Measurements from ENCODE around the gene ZNF385C.
"Not testable (repeated sequence)": the region's sequence is repeated elsewhere in the genome, so short reads cannot be mapped to it uniquely, and the experiment has no call there.

The ZNF385C gene

DNA sequence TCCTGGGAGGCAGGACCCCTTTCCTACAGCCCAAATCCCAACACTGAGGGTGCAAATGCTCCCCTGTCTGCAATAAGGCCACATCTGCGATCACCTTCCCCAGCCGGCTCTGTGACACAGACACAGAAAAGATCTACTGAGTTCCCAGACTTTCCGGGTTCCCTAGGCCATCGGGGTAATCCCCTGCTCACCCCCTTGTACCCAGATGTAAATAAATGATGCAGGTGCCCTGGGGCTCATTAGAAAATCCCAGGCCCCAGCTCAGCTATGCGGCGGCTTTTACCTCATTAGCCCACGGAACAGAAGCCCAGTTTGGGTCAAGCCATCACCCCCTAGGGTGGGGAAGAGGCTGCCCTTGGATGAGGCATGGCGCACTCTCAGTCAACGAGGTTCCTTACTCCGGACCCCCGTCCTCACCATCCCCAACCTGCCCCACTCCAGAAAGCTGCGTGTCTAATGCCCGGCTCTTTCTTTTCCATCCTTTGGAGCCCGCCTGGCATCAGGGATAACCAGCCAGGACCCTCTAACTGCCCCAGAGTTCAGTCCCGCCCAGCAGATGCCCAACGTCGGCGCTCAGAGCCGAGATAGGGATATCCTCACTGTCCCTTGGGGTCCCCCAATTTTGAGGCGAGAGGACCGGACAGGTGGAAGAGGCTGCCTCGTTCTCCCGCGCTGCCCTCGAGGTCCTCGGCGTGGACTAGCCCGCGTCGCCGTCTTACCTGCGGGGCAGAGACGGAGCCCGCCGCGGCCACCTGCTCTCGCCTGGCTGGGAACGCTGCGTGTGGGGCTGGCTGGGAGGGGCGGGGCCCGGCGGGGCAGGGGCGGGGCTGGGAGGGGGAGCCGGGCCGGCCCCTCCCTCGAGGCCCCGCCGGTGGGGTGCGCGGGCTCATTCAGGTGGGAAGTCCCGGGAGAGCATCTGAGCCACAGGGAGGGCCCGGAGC lies at the start of gene ZNF385C:
Gene ZNF385C (minus strand): TSS at position 783 of the 941 bp plus-strand sequence. CDS start 35,417 bp downstream, outside the sequence.
- DNase-seq (ENCODE audit: low read depth), result no peak

DNA sequence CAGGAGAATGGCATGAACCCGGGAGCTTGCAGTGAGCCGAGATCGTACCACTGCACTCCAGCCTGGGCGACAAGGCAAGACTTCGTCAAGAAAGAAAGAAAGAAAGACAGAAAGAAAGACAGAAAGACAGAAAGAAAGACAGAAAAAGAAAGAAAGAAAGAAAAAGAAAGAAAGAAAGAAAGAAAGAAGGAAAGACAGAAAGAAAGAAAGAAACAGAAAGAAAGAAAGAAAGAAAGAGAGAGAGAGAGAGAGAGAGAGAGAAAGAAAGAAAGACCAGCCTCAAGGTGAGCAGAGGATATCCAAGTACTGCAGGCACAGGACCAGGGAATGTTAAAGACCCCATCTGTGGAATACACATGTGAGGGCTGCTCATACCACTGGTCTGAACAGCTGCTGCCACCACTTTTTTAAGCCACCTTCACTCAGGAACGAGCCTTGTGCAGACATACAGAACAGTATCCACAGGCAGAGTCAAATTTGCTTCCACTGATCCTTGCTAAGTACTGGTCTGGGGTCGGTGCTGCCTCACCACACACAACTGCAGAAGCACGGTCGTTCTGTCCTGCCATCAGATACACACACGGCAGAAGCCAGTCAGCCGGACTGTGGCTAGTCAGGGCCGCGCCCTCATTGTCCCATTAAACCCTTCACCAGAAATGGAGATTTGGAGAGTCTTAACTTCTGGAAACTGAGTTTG lies 48.8 kb upstream of the ZNF385C start:
- no peak for DNase-seq (ENCODE audit: low read depth)

DNA sequence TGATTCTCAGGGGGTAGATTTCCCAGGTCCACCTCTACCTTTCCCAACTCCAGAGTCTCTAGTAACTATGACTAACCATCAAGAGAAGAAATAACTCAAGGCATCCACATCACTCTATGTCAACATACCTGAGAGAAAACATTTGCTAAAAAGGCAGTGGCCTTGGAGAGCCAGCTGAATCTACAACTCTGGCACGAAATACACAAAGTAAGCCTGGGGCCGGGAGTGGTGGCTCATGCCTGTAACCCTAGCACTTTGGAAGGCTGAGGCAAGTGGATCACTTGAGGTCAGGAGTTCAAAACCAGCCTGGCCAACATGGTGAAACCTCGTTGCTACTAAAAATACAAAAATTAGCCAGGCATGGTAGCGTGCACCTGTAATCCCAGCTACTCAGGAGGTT lies 44.9 kb upstream of the ZNF385C start:
- not testable (repeated sequence) for DNase-seq (ENCODE audit: low read depth)

- DNase-seq (ENCODE audit: low read depth), result no peak
Observed at GRCh38 chr17:42142371-42142896, 44.2 kb upstream of the ZNF385C start.

GRCh38 chr17:42141382-42141781 lies 43.1 kb upstream of the ZNF385C start:
- no peak for DNase-seq (ENCODE audit: low read depth)

- not testable (repeated sequence) for DNase-seq (ENCODE audit: low read depth)
Observed at GRCh38 chr17:42140690-42141089, 42.4 kb upstream of the ZNF385C start.

DNA sequence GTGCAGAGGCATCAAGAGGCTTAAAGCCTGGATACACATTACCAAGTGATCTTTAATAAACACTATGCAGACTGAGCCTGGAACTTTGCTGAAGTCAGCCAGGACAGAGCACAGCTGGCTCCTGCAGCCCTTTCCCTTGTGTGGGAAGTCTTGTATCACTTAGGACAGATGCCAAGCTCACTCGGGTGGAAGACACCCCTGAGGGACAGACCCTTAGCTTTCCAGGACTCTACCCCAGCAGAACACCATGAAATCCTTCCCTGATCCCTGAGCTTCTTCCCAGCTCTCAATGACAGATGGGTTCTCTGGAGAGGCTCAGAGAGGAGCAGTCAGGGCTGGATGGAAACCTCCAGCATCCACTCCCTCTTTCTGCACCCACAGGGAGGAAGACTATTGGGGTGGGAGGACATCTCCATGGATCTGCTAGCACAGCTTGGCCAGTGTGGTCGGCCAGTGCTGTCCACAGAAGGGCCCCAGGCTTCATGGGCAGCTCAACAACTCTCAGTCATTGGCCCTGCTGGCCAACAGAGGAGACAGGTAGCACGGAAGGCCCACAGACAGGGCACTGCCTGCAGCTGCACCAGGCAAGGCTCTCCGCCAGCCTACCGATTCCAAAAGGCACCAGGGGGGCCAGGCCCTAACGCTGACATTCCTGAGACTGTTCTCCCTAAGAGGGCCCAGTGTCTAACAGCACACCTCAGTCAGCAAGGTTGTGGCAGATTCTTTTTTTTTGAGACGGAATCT lies 40.6 kb upstream of the ZNF385C start:
- DNase-seq (ENCODE audit: low read depth), result no peak

DNA sequence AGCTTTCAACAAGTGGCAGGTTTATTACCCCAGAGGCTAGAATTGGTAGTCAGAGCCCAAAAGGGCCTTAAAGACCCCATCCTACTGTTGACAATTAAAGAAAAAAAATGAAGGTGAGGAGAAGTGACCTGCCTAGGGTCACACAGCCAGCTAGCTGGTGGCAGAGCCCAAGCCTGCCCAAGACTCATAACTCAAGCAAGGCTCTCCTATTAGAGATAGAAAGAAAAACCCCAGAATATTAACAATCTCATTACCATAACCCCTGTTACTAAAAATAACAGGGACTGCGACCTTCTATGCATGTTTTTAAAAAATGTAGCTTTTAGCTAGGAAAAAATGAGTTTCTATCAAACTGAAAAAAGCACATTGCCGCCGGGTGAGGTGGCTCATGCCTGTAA lies 38.4 kb upstream of the ZNF385C start:
- DNase-seq (ENCODE audit: low read depth), result no peak

DNA sequence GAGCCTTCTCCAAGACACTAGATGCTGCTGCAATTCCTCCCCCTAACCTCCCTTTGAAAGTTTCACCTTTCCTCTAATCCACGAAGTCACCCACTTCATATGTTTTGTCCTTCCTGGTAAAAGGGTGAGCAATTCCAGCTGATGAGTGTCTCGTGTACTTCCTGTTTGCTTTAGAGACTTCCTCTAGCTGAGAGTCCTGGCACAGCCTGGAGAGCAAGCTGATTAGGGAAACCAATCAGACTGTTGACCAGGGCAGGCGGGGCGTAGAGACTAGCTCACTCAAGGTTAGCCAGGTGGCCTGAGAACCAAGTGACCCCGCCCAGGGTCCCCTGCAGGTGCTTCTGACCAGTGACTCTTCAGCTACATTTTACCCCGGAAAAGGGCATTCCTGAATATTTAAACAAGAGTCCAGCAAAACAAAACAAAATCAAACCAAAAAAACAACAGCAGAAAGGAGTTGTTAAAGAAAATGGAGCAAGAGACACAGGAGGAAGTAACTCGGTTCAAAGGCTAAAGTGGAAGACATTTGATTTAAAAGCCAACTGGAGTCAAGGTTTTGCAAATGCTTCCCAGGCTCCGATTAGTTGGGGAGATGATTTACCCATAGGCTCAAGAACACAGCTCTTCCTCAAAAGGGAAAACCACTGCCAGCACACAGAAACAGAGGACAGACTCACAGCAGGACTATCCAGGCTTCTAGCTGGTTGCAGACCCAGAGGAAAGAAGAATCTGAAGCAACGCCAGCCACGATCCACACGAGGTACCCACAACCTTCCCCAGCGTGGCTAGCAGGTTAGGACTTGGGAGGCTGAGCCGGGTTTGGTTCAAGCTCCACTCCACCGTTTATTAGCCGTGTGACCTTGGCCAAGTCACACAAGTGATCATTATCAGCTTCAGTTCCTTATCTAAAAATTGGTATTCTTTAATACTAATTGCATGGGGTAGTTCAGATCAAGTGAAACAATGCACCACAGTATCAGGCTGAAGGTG lies 37.7 kb upstream of the ZNF385C start:
- DNase-seq (ENCODE audit: low read depth), result no peak

- no peak for DNase-seq (ENCODE audit: low read depth)
Observed at GRCh38 chr17:42135151-42135550, 36.9 kb upstream of the ZNF385C start.

DNA sequence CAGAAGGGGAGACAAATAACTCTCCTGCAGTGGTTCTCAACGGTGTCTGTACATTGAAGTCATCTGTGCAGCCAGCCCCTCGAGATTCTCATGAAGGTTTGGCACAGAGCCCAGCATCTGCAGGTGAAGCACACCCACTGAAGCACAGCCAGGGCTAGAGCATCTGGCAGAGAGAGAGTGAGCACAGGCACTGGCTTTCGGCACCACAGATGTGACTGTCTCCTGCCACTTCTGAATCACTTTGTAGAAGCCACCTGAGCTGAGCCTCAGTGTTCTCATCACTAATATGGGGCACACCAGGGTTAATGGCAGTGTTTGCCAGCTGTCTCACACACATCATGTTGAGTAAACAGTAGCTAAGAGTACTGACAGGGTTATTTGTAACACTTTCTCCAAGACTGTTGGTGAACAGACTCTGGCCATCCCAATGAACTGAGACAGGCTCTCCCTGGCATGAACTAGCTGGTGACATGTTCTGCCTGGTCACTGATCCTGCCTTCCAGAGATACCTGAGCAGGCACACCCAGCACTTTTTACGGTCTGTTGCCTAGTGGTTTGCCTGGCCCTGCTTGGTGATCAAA lies 35.3 kb upstream of the ZNF385C start:
- no peak for DNase-seq (ENCODE audit: low read depth)

GRCh38 chr17:42132941-42133340 lies 34.7 kb upstream of the ZNF385C start:
- DNase-seq (ENCODE audit: low read depth), result no peak

- DNase-seq (ENCODE audit: low read depth), result no peak
Observed at GRCh38 chr17:42131981-42132432, 33.7 kb upstream of the ZNF385C start.

- DNase-seq (ENCODE audit: low read depth), result no peak
Observed at GRCh38 chr17:42131232-42131631, 33.0 kb upstream of the ZNF385C start.

DNA sequence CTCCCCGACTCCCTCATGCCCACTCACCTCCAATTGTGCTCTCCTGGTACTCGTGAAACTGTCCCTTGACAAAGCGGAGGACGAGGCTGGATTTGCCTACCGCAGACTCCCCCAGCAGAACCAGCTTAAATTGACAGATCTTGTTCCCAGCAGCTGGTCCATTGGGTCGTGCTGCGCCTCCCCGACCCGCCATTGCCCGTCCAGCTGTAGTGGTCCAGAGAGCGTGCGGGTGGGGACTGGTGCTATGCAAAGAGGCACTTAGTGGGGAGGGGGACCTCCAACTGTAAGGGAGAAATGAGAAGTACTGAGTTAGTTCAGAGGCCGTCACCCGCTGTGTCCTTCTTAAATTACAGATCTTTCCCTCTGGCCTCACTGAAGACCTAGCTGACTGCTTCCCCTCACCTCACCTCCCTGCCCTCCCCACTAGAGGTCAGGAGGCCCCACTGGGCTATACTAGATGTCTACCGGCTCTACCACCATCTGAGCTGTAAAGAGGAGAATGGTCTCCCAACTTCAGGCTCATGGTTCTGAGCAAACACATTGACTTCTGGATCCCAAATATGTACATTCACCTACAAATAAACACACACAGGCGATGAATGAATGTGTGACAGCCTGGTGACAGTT lies 32.1 kb upstream of the ZNF385C start:
- DNase-seq (ENCODE audit: low read depth), result no peak

DNA sequence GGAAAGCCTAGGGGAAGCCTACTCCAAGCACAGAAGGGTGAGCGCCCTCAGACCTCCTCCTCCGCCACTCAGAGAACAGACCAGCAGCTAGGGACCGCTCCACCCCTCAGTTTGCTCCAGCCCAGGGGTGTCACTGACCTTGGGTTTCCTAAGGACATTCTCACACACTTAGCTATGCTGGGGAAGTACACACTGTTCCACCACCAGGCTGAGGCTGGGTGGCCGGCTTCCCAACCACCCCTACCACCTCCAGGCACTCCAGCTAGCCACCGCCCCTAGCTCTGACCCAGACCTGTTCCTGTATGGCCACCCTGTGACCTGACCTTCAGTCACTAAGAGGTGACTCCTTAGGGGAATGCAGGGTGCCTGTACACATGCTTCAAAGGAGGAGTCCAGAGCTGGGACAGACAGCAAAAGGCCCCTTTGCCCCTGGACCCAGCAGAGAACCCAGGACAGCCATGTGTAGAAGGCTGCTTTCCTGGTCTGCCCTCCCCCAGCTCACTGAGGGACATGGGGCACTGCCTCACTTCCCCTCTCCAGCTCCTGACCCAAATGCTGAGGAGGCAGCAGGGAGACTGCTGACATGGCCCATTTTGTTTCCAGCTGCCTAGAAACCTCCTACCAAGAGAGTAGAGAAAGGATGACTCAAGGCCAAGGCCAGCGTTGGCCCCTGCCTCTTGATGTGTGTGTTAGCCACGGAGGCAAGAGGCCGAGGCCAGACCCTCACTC lies 31.0 kb upstream of the ZNF385C start:
- no peak for DNase-seq (ENCODE audit: low read depth)

DNA sequence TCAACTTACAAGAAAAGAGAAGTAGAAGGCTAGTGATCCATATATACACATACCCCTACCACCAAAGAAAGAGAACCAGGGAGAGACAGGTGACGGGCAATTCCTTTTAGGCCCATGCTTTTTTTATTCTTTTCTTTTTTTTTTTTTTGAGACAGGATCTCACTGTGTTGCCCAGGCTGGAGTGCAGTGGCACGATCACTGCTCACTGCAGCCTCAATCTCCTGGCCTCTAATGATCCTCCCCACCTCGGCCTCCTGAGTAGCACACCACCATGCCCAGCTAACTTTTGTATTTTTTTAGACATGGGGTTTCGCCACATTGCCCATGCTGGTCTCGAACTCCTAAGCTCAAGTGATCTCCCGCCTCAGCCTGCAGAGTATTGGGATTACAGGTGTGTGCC lies 29.1 kb upstream of the ZNF385C start:
- no peak for DNase-seq (ENCODE audit: low read depth)

DNA sequence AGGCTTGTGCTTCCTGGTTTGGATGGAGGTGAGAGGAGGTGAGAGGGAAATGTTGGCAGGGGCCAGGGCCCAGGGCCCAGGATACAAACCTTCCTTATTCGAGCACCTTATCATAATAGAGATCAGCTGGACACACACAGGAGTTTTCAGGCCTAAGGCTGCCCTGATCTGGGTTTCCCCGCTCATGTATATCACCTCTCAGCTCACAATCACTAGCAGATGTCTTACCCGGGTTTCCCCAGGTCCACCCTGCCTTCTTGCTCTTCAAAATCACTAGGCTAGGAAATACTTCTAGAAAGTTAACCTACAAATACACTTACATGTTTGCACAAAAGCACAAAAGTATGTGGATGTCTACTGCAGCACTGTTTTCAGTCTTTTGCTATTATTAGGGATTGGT lies 28.6 kb upstream of the ZNF385C start:
- no peak for DNase-seq (ENCODE audit: low read depth)

GRCh38 chr17:42125565-42125964 lies 27.3 kb upstream of the ZNF385C start:
- DNase-seq (ENCODE audit: low read depth), result no peak
